ENCODE results near the gene CBY3.
"Not testable (repeated sequence)": the region's sequence is repeated elsewhere in the genome, so short reads cannot be mapped to it uniquely, and the experiment has no call there.

The CBY3 gene

GRCh38 chr5:179694561-179694960 is 13.7 kb upstream of the CBY3 start:
- Histone ChIP-seq H3K27ac (ENCODE audit: extremely low read depth, low read depth, low read length) (no peak overlapping the region), H3K9me3 (ENCODE audit: control insufficient read depth, insufficient read depth, low read depth, low read length) (no peaks in the 10 kb centered on the region), H3K4me3 (ENCODE audit: low read depth, low read length) (no peak overlapping the region), H3K36me3 (ENCODE audit: control insufficient read depth in 2 of 2, insufficient read depth in 1 of 2, low read length in 2 of 2) (no peaks in the 10 kb centered on the region), H3K4me1 (ENCODE audit: control insufficient read depth, insufficient read depth, low read length) (no peaks in the 10 kb centered on the region)
- ChIA-PET POLR2A (interaction anchor here (0.7 to 1.1 kb wide), 3 partner anchors 17 to 71 kb away, joined by 3 to 4 read pairs (median 4); partner anchors contain the start of genes HNRNPH1 and MAML1), CTCF (interaction anchor here (0.6 to 1.6 kb wide), 2 partner anchors 26 to 117 kb away, joined by 3 to 6 read pairs; no protein-coding TSS in a partner anchor)
- TF ChIP-seq PRDM1 (tag by site-specific recombination; IDR thresholded peaks at IDR 0.05) (peak; percentile 92), BCL11B (tag by site-specific recombination; IDR thresholded peaks at IDR 0.05; ENCODE audit: low read depth) (no peak), ZFP69B (tag by site-specific recombination; IDR thresholded peaks at IDR 0.05) (no peak), ZFHX2 (tag by site-specific recombination; conservative IDR thresholded peaks at IDR 0.05) (no peak), ZNF513 (tag by site-specific recombination; IDR thresholded peaks at IDR 0.05) (peak; percentile 82), ZNF366 (tag by site-specific recombination; conservative IDR thresholded peaks at IDR 0.05) (0 out of 2 replicates have a peak, but pooled peaks have one; percentile 44)

GRCh38 chr5:179689212-179689611 is 8.4 kb upstream of the CBY3 start:
- ChIA-PET CTCF (interaction anchor here (1.0 kb wide), 1 partner anchor 21 kb away, joined by 4 read pairs; no protein-coding TSS in a partner anchor), POLR2A (interaction anchor here (0.6 to 1.5 kb wide), 2 partner anchors 12 kb away, joined by 4 to 7 read pairs; no protein-coding TSS in a partner anchor)
- H3K9me3 ChIP-seq (ENCODE audit: control insufficient read depth, insufficient read depth, low read depth, low read length); H3K36me3 ChIP-seq (ENCODE audit: control insufficient read depth in 2 of 2, insufficient read depth in 1 of 2, low read length in 2 of 2); H3K4me3 ChIP-seq (ENCODE audit: low read depth, low read length); H3K4me1 ChIP-seq (ENCODE audit: control insufficient read depth, insufficient read depth, low read length); H3K27ac ChIP-seq (ENCODE audit: extremely low read depth, low read depth, low read length): not testable (repeated sequence)

- no peak for TF ChIP-seq ZNF341 (tag by site-specific recombination; IDR thresholded peaks at IDR 0.05; ENCODE audit: low read depth)
- TF ChIP-seq TRIM28 (IDR thresholded peaks at IDR 0.05; ENCODE audit: borderline replicate concordance, low read length): peak; percentile 27; the same call in 1 of the 2 replicates
- H3K4me1 ChIP-seq (ENCODE audit: control insufficient read depth, insufficient read depth, low read length): no peaks in the 10 kb centered on the region
- H3K9me3 ChIP-seq (ENCODE audit: control insufficient read depth, insufficient read depth, low read depth, low read length): no peaks in the 10 kb centered on the region
- H3K4me3 ChIP-seq (ENCODE audit: low read depth, low read length): no peak overlapping the region
- no peaks in the 10 kb centered on the region; a peak in 1 of 3 replicates for H3K36me3 ChIP-seq (ENCODE audit: control insufficient read depth in 2 of 2, insufficient read depth in 1 of 2, low read length in 2 of 2)
- no peak overlapping the region for H3K27ac ChIP-seq (ENCODE audit: extremely low read depth, low read depth, low read length)
- POLR2A ChIA-PET: no interaction called here
- CTCF ChIA-PET: interaction anchor here (0.6 to 1.1 kb wide), 4 partner anchors 11 to 225 kb away, joined by 3 to 5 read pairs (median 3); partner anchors contain the start of gene HNRNPH1
Measured at GRCh38 chr5:179680014-179680779, 637 bp downstream of the CBY3 start.

GRCh38 chr5:179679014-179679674 is 1.7 kb downstream of the CBY3 start:
- H3K27ac ChIP-seq (ENCODE audit: extremely low read depth, low read depth, low read length): peak overlapping the region; percentile 40; the same call in 1 of the 2 replicates
- no peaks in the 10 kb centered on the region; a peak in 1 of 3 replicates for H3K36me3 ChIP-seq (ENCODE audit: control insufficient read depth in 2 of 2, insufficient read depth in 1 of 2, low read length in 2 of 2)
- H3K4me1 ChIP-seq (ENCODE audit: control insufficient read depth, insufficient read depth, low read length): no peaks in the 10 kb centered on the region
- CTCF ChIA-PET: interaction anchor here (0.9 to 1.0 kb wide), 2 partner anchors 10 to 55 kb away, joined by 3 read pairs; partner anchors contain the start of gene HNRNPH1
- peak overlapping the region; percentile 82 for H3K4me3 ChIP-seq (ENCODE audit: low read depth, low read length)
- H3K9me3 ChIP-seq (ENCODE audit: control insufficient read depth, insufficient read depth, low read depth, low read length): no peaks in the 10 kb centered on the region
- POLR2A ChIA-PET: interaction anchor here (1.6 kb wide), 1 partner anchor 55 kb away, joined by 8 read pairs; the partner anchor contains the start of gene HNRNPH1
- no peak for TF ChIP-seq ZNF449 (tag by site-specific recombination; IDR thresholded peaks at IDR 0.05)
- 0 out of 2 replicates have a peak, but pooled peaks have one; percentile 82 for TF ChIP-seq PRDM2 (tag by site-specific recombination; IDR thresholded peaks at IDR 0.05; ENCODE audit: borderline replicate concordance)
- peak; percentile 70; the same call in 1 of the 2 replicates for TF ChIP-seq PBX3 (CRISPR knock-in tag; IDR thresholded peaks at IDR 0.05)
- TF ChIP-seq ZNF362 (tag by site-specific recombination; IDR thresholded peaks at IDR 0.05): no peak
